ENCODE data around the gene COX6A2.

- TF ChIP-seq POLR2A (IDR thresholded peaks at IDR 0.05), result no peak
- TF ChIP-seq, protein P1, sequence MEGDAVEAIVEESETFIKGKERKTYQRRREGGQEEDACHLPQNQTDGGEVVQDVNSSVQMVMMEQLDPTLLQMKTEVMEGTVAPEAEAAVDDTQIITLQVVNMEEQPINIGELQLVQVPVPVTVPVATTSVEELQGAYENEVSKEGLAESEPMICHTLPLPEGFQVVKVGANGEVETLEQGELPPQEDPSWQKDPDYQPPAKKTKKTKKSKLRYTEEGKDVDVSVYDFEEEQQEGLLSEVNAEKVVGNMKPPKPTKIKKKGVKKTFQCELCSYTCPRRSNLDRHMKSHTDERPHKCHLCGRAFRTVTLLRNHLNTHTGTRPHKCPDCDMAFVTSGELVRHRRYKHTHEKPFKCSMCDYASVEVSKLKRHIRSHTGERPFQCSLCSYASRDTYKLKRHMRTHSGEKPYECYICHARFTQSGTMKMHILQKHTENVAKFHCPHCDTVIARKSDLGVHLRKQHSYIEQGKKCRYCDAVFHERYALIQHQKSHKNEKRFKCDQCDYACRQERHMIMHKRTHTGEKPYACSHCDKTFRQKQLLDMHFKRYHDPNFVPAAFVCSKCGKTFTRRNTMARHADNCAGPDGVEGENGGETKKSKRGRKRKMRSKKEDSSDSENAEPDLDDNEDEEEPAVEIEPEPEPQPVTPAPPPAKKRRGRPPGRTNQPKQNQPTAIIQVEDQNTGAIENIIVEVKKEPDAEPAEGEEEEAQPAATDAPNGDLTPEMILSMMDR (IDR thresholded peaks at IDR 0.05), result no peak
Measured at GRCh38 chr16:31439519-31439918, 11.4 kb upstream of the COX6A2 start.

Measured in breast epithelium (tissue), 3 donors.